Measurements from ENCODE around the gene FUT4.

Gene FUT4

DNA sequence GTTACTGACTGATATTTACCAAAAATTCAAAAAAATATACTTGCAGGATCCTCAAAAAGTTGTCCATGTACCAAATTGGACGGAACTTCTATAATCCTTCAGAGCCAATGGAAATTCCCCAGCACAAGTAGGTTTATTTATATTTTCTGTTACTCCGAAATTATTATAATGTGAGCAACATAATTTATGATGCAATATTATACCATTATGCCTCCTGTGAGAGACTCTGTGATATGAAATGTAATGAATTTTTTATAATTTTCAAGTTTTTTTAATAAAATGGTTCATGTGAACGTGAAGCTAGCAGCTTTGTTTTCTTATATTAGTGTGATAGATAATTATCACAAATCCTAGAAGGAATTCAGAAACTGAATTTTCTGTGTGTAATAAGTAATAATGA, 41.7 kb downstream of the FUT4 start:
- DNase-seq (no peak), ATAC-seq (replicated peaks) (no peak)
- no peak overlapping the region for H3K4me3 Mint-ChIP-seq
- H3K27ac Mint-ChIP-seq, result no peak overlapping the region
- no peaks in the 10 kb centered on the region for H3K4me1 Mint-ChIP-seq (ENCODE audit: low read depth in 2 of 2)
- H3K27me3 Mint-ChIP-seq, result no peaks in the 10 kb centered on the region
- H3K9me3 Mint-ChIP-seq, result no peaks in the 10 kb centered on the region
- H3K36me3 Mint-ChIP-seq (ENCODE audit: insufficient read depth), result no peaks in the 10 kb centered on the region

DNA sequence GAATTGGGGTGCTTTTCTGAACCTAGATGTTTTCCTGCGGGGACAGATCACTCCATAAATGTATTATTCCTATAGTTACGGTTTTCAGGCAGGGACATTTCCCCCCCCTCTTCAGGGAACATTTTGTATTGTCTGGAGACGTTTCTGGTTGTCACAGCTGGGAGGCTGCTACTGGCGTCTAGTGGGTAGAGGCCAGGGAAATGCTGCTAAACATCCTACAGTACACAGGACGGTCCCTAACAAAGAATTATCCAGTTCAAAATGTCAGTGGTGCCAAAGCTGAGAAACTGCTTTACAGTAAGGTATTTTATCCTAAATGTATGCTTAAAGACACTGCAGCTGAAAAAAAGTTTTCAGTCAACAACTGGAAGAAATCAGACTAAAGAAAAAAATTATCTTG, 42.8 kb downstream of the FUT4 start:
- Mint-ChIP-seq H3K27ac (no peak overlapping the region), H3K9me3 (no peaks in the 10 kb centered on the region), H3K4me3 (no peak overlapping the region), H3K4me1 (ENCODE audit: low read depth in 2 of 2) (no peaks in the 10 kb centered on the region), H3K36me3 (ENCODE audit: insufficient read depth) (no peaks in the 10 kb centered on the region), H3K27me3 (no peaks in the 10 kb centered on the region)
- DNase-seq, result no peak
- ATAC-seq (replicated peaks), result no peak

DNA sequence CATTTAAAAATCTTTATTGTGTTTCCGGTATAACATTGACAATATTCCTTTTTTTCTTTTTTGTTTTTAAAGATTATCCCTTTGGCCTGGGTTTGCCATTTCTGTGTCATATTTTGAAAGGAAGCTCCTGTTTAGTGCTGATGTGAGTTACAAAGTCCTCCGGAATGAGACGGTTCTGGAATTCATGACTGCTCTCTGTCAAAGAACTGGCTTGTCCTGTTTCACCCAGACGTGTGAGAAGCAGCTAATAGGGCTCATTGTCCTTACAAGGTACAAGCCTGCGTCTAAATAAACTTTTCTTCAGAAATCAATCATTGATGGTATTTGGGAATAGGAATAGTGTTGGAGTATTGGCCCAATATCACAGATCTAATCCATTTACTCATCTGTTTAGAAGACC, 43.3 kb downstream of the FUT4 start:
- no peaks in the 10 kb centered on the region for H3K9me3 Mint-ChIP-seq

DNA sequence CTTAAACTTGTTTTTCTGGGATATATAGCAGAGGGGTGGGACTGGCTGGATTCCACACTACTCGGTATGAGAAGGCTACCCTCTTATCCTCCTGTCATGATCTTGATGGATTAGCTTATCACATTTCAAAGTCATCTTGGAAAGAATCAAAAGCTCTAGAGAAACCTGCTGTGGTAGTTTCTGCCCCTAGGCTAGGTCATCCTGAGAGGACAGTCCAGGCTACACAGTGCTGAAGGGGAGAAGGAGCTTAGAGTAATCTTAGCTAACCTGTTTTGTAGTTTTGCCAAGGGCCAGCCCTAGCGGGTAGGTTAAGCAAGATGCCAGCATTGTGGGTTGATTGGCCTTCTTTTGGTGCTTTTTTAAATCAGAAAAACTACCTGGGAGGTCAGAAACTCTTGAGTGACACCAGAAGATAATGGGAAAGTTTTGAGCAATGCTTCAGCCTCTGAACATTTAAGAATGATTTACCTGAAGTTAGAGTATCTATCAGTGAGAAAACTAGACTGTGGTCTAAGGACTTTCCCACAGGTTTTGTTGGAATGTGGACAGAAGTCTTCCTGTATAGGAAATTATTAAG, 44.7 kb downstream of the FUT4 start:
- H3K4me3 Mint-ChIP-seq, result no peak overlapping the region
- no peaks in the 10 kb centered on the region for H3K27me3 Mint-ChIP-seq
- H3K36me3 Mint-ChIP-seq (ENCODE audit: insufficient read depth), result no peaks in the 10 kb centered on the region
- ATAC-seq (replicated peaks), result no peak
- no peaks in the 10 kb centered on the region for H3K4me1 Mint-ChIP-seq (ENCODE audit: low read depth in 2 of 2)
- no peaks in the 10 kb centered on the region for H3K9me3 Mint-ChIP-seq
- H3K27ac Mint-ChIP-seq, result no peak overlapping the region
- no peak for DNase-seq

More for the DNA sequence above, 43.3 kb downstream of the FUT4 start:
- Mint-ChIP-seq H3K4me1 (ENCODE audit: low read depth in 2 of 2) (no peaks in the 10 kb centered on the region), H3K4me3 (no peak overlapping the region), H3K27me3 (no peaks in the 10 kb centered on the region), H3K27ac (no peak overlapping the region), H3K36me3 (ENCODE audit: insufficient read depth) (no peaks in the 10 kb centered on the region)
- no peak for DNase-seq
- ATAC-seq (replicated peaks), result no peak

DNA sequence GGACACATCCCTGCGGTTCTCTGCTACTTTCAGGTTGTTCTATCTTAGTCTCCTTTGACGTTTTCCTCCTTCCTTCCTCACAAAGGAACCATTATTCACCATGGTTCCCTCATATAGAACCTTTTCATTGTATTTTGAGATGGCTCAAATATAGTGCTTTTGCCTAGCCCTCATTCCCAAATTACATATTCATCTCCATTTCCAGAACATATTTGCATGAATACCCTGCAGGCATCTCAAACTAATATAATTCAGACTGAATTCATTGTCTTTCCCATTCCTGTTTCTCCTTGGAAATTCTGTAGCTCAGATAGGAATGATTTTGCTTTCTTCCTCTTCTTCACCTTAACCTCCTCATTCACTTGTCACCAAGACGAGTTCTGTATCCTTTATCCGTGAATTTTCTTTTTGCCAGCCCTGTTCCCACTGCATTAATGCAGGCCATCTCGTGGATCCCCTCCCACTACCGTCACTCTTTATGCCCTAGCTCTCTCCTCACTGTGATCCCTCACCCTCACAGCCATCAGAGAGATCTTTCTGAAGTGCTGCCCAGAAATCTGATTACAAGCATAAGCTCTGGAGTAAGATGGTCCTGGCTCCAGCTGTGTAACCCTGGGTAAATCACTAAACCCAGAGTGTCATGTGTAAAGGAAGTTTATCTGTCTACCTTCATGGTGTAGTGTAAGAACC, 46.8 kb downstream of the FUT4 start:
- no peak for DNase-seq
- Mint-ChIP-seq H3K4me3 (no peak overlapping the region), H3K36me3 (ENCODE audit: insufficient read depth) (no peaks in the 10 kb centered on the region), H3K27ac (no peak overlapping the region), H3K27me3 (no peaks in the 10 kb centered on the region), H3K9me3 (no peaks in the 10 kb centered on the region), H3K4me1 (ENCODE audit: low read depth in 2 of 2) (no peaks in the 10 kb centered on the region)
- ATAC-seq (replicated peaks), result no peak

DNA sequence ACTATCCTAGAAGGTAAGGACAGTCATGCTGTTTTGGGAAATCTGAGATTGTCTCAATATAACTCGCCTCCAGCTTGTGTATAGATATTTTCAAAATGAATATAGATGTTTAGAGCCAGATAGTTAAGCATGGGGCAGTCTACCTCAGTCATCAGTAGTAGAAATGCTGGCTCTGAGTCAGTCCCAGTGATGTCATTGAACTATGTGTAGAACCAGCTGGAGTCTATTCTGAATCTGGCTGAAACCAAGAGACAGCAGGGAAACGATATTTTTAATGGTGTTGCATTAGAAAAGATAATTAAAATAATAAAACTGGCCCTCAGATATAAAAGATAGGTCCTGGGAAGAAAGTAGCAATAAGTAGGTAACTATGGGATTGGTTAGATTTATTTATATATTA, 49.3 kb downstream of the FUT4 start:
- no peaks in the 10 kb centered on the region for H3K36me3 Mint-ChIP-seq (ENCODE audit: insufficient read depth)
- H3K4me1 Mint-ChIP-seq (ENCODE audit: low read depth in 2 of 2), result no peaks in the 10 kb centered on the region
- DNase-seq (no peak), ATAC-seq (replicated peaks) (no peak)
- no peaks in the 10 kb centered on the region for H3K9me3 Mint-ChIP-seq
- no peaks in the 10 kb centered on the region for H3K27me3 Mint-ChIP-seq
- H3K4me3 Mint-ChIP-seq, result no peak overlapping the region
- no peak overlapping the region for H3K27ac Mint-ChIP-seq

DNA sequence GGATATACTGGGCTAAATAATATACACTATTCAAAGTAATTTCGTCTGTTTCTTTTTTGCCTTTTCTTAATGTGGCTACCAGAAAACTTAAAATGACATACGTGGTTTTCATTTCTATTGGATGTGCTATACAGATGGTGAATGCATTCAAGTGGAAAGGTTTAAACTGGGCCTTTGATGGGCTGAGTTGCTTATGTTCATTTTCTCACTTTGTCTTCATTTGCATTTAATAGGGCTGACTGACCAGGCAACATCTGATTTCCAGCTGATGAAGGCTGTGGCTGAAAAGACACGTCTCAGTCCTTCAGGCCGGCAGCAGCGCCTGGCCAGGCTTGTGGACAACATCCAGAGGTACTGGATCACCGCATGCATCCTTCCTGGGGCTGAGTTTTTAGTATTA, 51.4 kb downstream of the FUT4 start:
- Mint-ChIP-seq H3K27me3 (no peaks in the 10 kb centered on the region), H3K27ac (no peak overlapping the region), H3K4me1 (ENCODE audit: low read depth in 2 of 2) (no peaks in the 10 kb centered on the region), H3K36me3 (ENCODE audit: insufficient read depth) (no peaks in the 10 kb centered on the region), H3K9me3 (no peaks in the 10 kb centered on the region), H3K4me3 (no peak overlapping the region)
- ATAC-seq (replicated peaks) (no peak), DNase-seq (no peak)

DNA sequence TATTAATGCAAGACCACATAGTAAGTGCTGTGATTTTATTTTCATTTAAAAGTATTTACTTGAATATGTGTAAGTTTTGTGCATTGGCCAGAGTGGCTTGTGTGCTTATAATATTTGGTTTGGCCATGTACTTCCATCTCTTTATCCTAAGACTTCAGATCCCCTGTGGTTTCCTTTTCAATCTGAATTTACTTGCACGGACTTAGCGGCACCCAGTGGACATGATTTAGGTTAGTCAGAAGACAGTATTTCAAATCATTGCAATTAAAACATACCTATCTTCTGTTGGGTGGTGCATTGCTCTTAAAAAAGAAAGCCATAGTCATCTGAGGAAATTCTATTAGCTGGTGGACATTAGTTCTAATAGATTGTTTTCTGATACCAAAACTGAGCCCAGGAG, 54.2 kb downstream of the FUT4 start:
- no peak for DNase-seq
- no peaks in the 10 kb centered on the region for H3K36me3 Mint-ChIP-seq (ENCODE audit: insufficient read depth)
- H3K27ac Mint-ChIP-seq, result no peak overlapping the region
- no peaks in the 10 kb centered on the region for H3K4me1 Mint-ChIP-seq (ENCODE audit: low read depth in 2 of 2)
- no peak for ATAC-seq (replicated peaks)
- no peak overlapping the region for H3K4me3 Mint-ChIP-seq
- no peaks in the 10 kb centered on the region for H3K27me3 Mint-ChIP-seq
- H3K9me3 Mint-ChIP-seq, result no peaks in the 10 kb centered on the region
